Endothelial cell of umbilical vein (primary cell): ENCODE data around the gene PDE4B. TPM values are rescaled to one million over a fixed set of nuclear protein-coding genes. Genes with fewer than 3 reads are reported as not detected.

Experiments
- BruUV-seq: library from RNA; stranded (reverse); fragments of 400-500 nt; replicated peaks from 2 replicates; lab custom pipeline; 2021; lab: Mats Ljungman, UMichigan
- CTCF ChIA-PET: fragments of 300-600, 350-600 bp; sonication (Branson Sonifier 250); formaldehyde crosslinking; loops from one replicate; lab custom pipeline; 2021; ENCODE audit warnings: antibody characterized with exemption, inconsistent platforms; lab: Charles Lee
- POLR2A ChIA-PET: fragments of 300-600, 350-600 bp; sonication (Branson Sonifier 250); formaldehyde crosslinking; loops from one replicate; lab custom pipeline; 2021; ENCODE audit warnings: antibody characterized with exemption, inconsistent platforms; lab: Charles Lee
- DNase-seq: peaks from one replicate; pipeline ENCODE4 v3.0.0-alpha.2; 2011; ENCODE audit warnings: low read depth, low spot score
- FAIRE-seq: peaks from 2 replicates; lab custom pipeline; 2011; peaks lifted over from hg19 to GRCh38; lab: Jason Lieb, UNC
- H2AFZ ChIP-seq: 2 replicates; pipeline ENCODE4 v1.6.0; 2012; ENCODE audit warnings: low read depth, low read length, control low read depth, inconsistent platforms
- H3K27ac ChIP-seq: 2 replicates; pipeline ENCODE4 v1.5.1; 2011; ENCODE audit warnings: low read depth, mild to moderate bottlenecking, control low read depth, low read length, moderate library complexity; ENCODE audit not compliant: insufficient read depth
- H3K27me3 ChIP-seq, 2 experiments: 2 replicates each; pipeline versions ENCODE4 v1.6.0 to v1.6.1; 2011; ENCODE audit warnings: low read length in 2 of 2, mixed read lengths in 1 of 2; ENCODE audit not compliant: control insufficient read depth in 2 of 2, insufficient read depth in 2 of 2
- H3K36me3 ChIP-seq, 2 experiments: 2 replicates in 1 of 2; 3 replicates in 1 of 2; pipeline ENCODE4 v1.5.1; 2011; ENCODE audit warnings: low read length in 2 of 2, mild to moderate bottlenecking in 1 of 2, moderate library complexity in 1 of 2; ENCODE audit not compliant: control insufficient read depth in 2 of 2, insufficient read depth in 2 of 2; ENCODE audit errors: extremely low read depth in 1 of 2
- H3K4me1 ChIP-seq: 3 replicates; pipeline ENCODE4 v1.5.1; 2011; ENCODE audit warnings: mild to moderate bottlenecking, low read length; ENCODE audit not compliant: control insufficient read depth, insufficient read depth; ENCODE audit errors: extremely low read depth
- H3K4me2 ChIP-seq: 2 replicates; pipeline ENCODE4 v1.6.1; 2011; ENCODE audit warnings: low read length, control low read depth, mixed read lengths; ENCODE audit not compliant: insufficient read depth
- H3K4me3 ChIP-seq, 3 experiments: fragments of 200-600 bp in 1 of 3; sonication (generic), shearing (Covaris generic) in 1 of 3; replicated peaks in 1 of 3; 2 replicates each; pipeline ENCODE4 v1.5.1; 2011 to 2016; ENCODE audit warnings: control low read depth in 3 of 3, low read length in 3 of 3, mild to moderate bottlenecking in 2 of 3, inconsistent platforms in 1 of 3, low read depth in 1 of 3, moderate library complexity in 1 of 3; ENCODE audit not compliant: insufficient read depth in 1 of 3
- H3K79me2 ChIP-seq: 2 replicates; pipeline ENCODE4 v1.6.0; 2012; ENCODE audit warnings: low read length, inconsistent platforms; ENCODE audit not compliant: control insufficient read depth, insufficient read depth
- H3K9ac ChIP-seq: replicated peaks from 2 replicates; pipeline ENCODE3; 2011; ENCODE audit warnings: low read length, control low read depth; ENCODE audit not compliant: insufficient read depth; ENCODE audit errors: extremely low read depth
- H3K9me1 ChIP-seq: replicated peaks from 3 replicates; pipeline ENCODE4 v1.6.0; 2011; ENCODE audit warnings: mild to moderate bottlenecking, low read length; ENCODE audit not compliant: control insufficient read depth, insufficient read depth; ENCODE audit errors: extremely low read depth
- H3K9me3 ChIP-seq: replicated peaks from 2 replicates; pipeline ENCODE4 v1.5.1; 2012; ENCODE audit warnings: low read length, inconsistent platforms; ENCODE audit not compliant: control insufficient read depth, insufficient read depth
- H4K20me1 ChIP-seq: replicated peaks from 2 replicates; pipeline ENCODE3; 2011; ENCODE audit warnings: mild to moderate bottlenecking, low read length; ENCODE audit not compliant: control insufficient read depth, insufficient read depth; ENCODE audit errors: extremely low read depth
- EZH2 ChIP-seq: IDR thresholded peaks from 2 replicates; pipeline ENCODE4 v1.6.1; 2012; ENCODE audit warnings: borderline replicate concordance, low read depth, mild to moderate bottlenecking, moderate library complexity, low read length, inconsistent platforms; ENCODE audit not compliant: severe bottlenecking
- FOS ChIP-seq: IDR thresholded peaks from 2 replicates; pipeline ENCODE4 v1.6.1; 2011; ENCODE audit warnings: mild to moderate bottlenecking, low read length, moderate library complexity, borderline replicate concordance; ENCODE audit not compliant: insufficient read depth
- GATA2 ChIP-seq: IDR thresholded peaks from 2 replicates; pipeline ENCODE4 v1.7.0; 2011; ENCODE audit warnings: low read depth, mild to moderate bottlenecking, moderate library complexity, mixed read lengths, low read length; ENCODE audit not compliant: insufficient read length, insufficient read depth
- JUN ChIP-seq: IDR thresholded peaks from 2 replicates; pipeline ENCODE4 v1.6.1; 2011; ENCODE audit warnings: borderline replicate concordance, low read depth; ENCODE audit not compliant: insufficient read length, insufficient read depth
- MYC ChIP-seq: IDR thresholded peaks from one replicate; pipeline ENCODE4 v1.6.1; 2011; ENCODE audit warnings: mild to moderate bottlenecking, low read depth, low read length
- POLR2A ChIP-seq: IDR thresholded peaks from 2 replicates; pipeline ENCODE4 v1.6.1; 2012; ENCODE audit warnings: low read depth, mild to moderate bottlenecking, control low read depth, low read length
- POLR2AphosphoS5 ChIP-seq: IDR thresholded peaks from 2 replicates; pipeline ENCODE4 v1.6.1; 2012; ENCODE audit warnings: low read depth, mild to moderate bottlenecking, control low read depth, low read length, moderate library complexity; ENCODE audit not compliant: insufficient read depth
- dilution Hi-C: fragments of 300-500 bp; cut with MboI; formaldehyde crosslinking; loops from one replicate; pipeline ENCODE4 v1.15.0; 2019; ENCODE audit warnings: low sequenced_read_pairs; ENCODE audit not compliant: extremely low pct_ligation_motif_present
- intact Hi-C: fragments of 100-400 bp; cut with micrococcal nuclease; formaldehyde crosslinking; loops from one replicate; pipeline ENCODE4 v1.10.0; 2022
- polyA plus RNA-seq, 4 experiments: library from polyadenylated mRNA; depleted of rRNA in 3 of 4; stranded (reverse) in 3 of 4; unstranded in 1 of 4; fragments of >200 nt; gene quantifications; 2 replicates each; pipeline versions ENCODE4 v1.2.1 to v1.2.3, GENCODE V29; 2011 to 2012; ENCODE audit warnings: missing spikeins in 1 of 4
- total RNA-seq: library from RNA; stranded (reverse); gene quantifications from 2 replicates; pipeline ENCODE4 v1.2.3, GENCODE V29; 2021
- TF ChIP-seq, protein P1 (sequence below), 2 donors: IDR thresholded peaks; 1 replicate in 1 of 2; 2 replicates in 1 of 2; pipeline ENCODE4 v1.5.1; 2011; ENCODE audit warnings: low read length in 2 of 2, mild to moderate bottlenecking in 2 of 2, moderate library complexity in 2 of 2, control low read depth in 1 of 2, inconsistent platforms in 1 of 2, low read depth in 1 of 2; ENCODE audit not compliant: insufficient read depth in 1 of 2; ENCODE audit errors: extremely low read depth in 1 of 2
- TF ChIP-seq, protein P2 (sequence below): IDR thresholded peaks from 2 replicates; pipeline ENCODE4 v1.6.1; 2011; ENCODE audit not compliant: insufficient read depth, insufficient read length

PDE4B gene
- total and polyA plus RNA-seq, 2 donors (not counting 3 experiments of a cell fraction or from before 2014, with no cell fraction given) = 63.5 to 69.8 TPM

DNA sequence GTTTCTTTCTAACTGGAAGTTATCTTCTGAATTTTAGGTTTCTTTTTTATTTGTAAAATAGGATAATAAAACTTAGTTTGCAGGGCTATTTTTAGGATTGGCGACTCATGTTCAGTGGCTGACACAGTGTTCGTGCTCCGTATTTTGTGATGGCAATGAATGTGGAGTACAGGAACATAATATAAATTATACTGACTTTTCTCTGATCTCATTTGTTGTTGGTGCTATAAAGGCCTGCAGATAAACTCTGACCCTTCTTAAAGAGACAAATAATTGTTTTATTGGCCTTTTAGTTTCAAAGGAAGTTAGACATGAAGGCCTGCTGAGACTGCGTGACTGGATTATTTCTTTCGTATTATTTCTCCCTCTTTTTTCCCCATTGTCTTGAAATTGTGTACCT, 339.6 kb downstream of the PDE4B start:
- Histone ChIP-seq H2AFZ (no peak overlapping the region), H3K9me1 (no peaks in the 10 kb centered on the region), H3K27ac (no peak overlapping the region), H3K79me2 (no peaks in the 10 kb centered on the region), H3K9ac (no peak overlapping the region), H3K9me3 (no peaks in the 10 kb centered on the region), H3K36me3 (no peaks in the 10 kb centered on the region), H3K4me3 (no peak overlapping the region), H3K4me2 (no peak overlapping the region), H3K27me3 (no peaks in the 10 kb centered on the region), H3K4me1 (no peaks in the 10 kb centered on the region), H4K20me1 (no peaks in the 10 kb centered on the region)
- no peak for DNase-seq
- intact Hi-C loops = no loop called here
- ChIA-PET POLR2A (no interaction called here), CTCF (interaction anchor here (1.5 kb wide), 1 partner anchor 314 kb away, joined by 3 read pairs; no protein-coding TSS in a partner anchor)
- no peak for FAIRE-seq
- BruUV-seq = no TSS peak
- dilution Hi-C loops = no loop called here
- TF ChIP-seq MYC = no peak
- TF ChIP-seq POLR2A = no peak
- TF ChIP-seq, protein P1, sequence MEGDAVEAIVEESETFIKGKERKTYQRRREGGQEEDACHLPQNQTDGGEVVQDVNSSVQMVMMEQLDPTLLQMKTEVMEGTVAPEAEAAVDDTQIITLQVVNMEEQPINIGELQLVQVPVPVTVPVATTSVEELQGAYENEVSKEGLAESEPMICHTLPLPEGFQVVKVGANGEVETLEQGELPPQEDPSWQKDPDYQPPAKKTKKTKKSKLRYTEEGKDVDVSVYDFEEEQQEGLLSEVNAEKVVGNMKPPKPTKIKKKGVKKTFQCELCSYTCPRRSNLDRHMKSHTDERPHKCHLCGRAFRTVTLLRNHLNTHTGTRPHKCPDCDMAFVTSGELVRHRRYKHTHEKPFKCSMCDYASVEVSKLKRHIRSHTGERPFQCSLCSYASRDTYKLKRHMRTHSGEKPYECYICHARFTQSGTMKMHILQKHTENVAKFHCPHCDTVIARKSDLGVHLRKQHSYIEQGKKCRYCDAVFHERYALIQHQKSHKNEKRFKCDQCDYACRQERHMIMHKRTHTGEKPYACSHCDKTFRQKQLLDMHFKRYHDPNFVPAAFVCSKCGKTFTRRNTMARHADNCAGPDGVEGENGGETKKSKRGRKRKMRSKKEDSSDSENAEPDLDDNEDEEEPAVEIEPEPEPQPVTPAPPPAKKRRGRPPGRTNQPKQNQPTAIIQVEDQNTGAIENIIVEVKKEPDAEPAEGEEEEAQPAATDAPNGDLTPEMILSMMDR (IDR thresholded peaks at IDR 0.05; ENCODE audit: extremely low read depth in 1 of 2, insufficient read depth in 1 of 2, low read depth in 1 of 2, low read length in 2 of 2) = no peak
- TF ChIP-seq GATA2 = no peak
- TF ChIP-seq JUN = no peak
- no peak for TF ChIP-seq EZH2
- TF ChIP-seq POLR2AphosphoS5 = no peak
- no peak for TF ChIP-seq FOS
- TF ChIP-seq, protein P2, sequence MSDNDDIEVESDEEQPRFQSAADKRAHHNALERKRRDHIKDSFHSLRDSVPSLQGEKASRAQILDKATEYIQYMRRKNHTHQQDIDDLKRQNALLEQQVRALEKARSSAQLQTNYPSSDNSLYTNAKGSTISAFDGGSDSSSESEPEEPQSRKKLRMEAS = no peak
